ENCODE data around the gene ADAP1.

The ADAP1 gene

GRCh38 chr7:919924-920341, 34.5 kb downstream of the ADAP1 start:
- no peak for DNase-seq

- DNase-seq = no peak
Observed at GRCh38 chr7:919114-919442, 35.4 kb downstream of the ADAP1 start.

GRCh38 chr7:918441-919113, 35.9 kb downstream of the ADAP1 start:
- DNase-seq = peak in 1 of 2 donors; percentile 0

GRCh38 chr7:918118-918425, 36.4 kb downstream of the ADAP1 start:
- DNase-seq = no peak

GRCh38 chr7:917255-918117, 37.0 kb downstream of the ADAP1 start:
- no peak for DNase-seq

GRCh38 chr7:916291-916941, 38.1 kb downstream of the ADAP1 start:
- no peak for DNase-seq

GRCh38 chr7:915291-916218, 38.9 kb downstream of the ADAP1 start:
- no peak for DNase-seq

- no peak for DNase-seq
Observed at GRCh38 chr7:914521-915194, 39.8 kb downstream of the ADAP1 start.

- DNase-seq = no peak
Observed at GRCh38 chr7:913736-914520, 40.6 kb downstream of the ADAP1 start.

GRCh38 chr7:911791-912480, 42.5 kb downstream of the ADAP1 start:
- no peak for DNase-seq

- DNase-seq = no peak
Observed at GRCh38 chr7:910931-911431, 43.5 kb downstream of the ADAP1 start.

GRCh38 chr7:910441-910861, 44.0 kb downstream of the ADAP1 start:
- no peak for DNase-seq

- peak; percentile 36 to 81 for DNase-seq
Observed at GRCh38 chr7:909358-910329, 44.8 kb downstream of the ADAP1 start.

GRCh38 chr7:908591-909357, 45.7 kb downstream of the ADAP1 start:
- DNase-seq = peak; percentile 69 to 70

GRCh38 chr7:908159-908581, 46.3 kb downstream of the ADAP1 start:
- DNase-seq = no peak

- peak in 1 of 2 donors; percentile 27 for DNase-seq
Observed at GRCh38 chr7:907158-907980, 47.1 kb downstream of the ADAP1 start.

- no peak for DNase-seq
Observed at GRCh38 chr7:906776-907157, 47.7 kb downstream of the ADAP1 start.

- DNase-seq = no peak
Observed at GRCh38 chr7:904847-905246, 49.6 kb downstream of the ADAP1 start.

All from CD4-positive, alpha-beta T cell treated with Interleukin-1 beta for 1 hour (primary cell).